GM12873 (cell line): Measurements from ENCODE around the gene EHD4.

Source experiments
- CTCF ChIP-seq: IDR thresholded peaks from 2 replicates; pipeline ENCODE4 v1.5.1; 2012; ENCODE audit warnings: low read depth, mild to moderate bottlenecking, moderate library complexity, low read length, control low read depth; ENCODE audit not compliant: insufficient read depth; ENCODE audit errors: missing control alignments

Gene EHD4

GRCh38 chr15:42012928-42013482 lies 40.6 kb upstream of the EHD4 start:
- no peak for TF ChIP-seq CTCF

DNA sequence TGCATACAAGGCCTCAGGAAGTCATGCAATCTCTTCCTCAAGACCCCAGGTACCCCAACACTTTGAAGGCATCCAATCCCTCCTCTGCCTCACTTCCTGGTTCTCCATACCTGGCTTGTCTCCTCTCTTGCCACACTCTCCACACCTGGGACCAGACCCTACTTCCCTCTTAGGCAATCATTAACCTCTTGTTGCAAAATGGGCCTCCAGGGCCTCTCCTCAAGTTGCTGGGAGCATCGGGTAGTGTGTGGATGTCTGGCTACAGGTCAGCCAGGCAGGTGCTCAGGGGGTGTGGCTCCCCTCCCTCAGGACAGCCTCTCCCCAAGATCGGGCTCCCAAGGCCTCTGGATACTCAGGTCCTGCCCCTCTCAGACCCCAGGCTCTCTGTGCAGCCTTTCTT lies 39.9 kb upstream of the EHD4 start:
- TF ChIP-seq CTCF, result no peak

DNA sequence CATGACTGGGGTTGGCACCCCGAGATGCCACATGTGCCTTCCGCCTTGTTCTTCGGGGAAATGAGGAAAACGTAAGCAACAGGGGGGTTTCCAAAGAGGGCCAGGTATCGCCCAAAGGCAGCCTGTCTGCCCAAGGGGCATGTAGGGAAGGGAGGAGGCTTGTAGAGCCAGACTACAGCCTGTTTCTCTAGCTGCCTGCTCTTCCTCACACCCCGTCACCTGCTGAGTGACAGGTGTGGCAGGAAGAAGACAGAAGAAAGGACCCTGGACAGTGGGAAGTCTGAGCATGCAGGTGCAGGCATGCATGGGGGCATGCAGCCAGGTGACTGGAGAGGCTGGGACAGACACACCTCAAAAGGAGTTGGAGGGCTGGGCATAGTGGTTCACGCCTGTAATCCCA lies 38.7 kb upstream of the EHD4 start:
- no peak for TF ChIP-seq CTCF

- TF ChIP-seq CTCF, result no peak
Measured at GRCh38 chr15:42010434-42010833, 38.1 kb upstream of the EHD4 start.

DNA sequence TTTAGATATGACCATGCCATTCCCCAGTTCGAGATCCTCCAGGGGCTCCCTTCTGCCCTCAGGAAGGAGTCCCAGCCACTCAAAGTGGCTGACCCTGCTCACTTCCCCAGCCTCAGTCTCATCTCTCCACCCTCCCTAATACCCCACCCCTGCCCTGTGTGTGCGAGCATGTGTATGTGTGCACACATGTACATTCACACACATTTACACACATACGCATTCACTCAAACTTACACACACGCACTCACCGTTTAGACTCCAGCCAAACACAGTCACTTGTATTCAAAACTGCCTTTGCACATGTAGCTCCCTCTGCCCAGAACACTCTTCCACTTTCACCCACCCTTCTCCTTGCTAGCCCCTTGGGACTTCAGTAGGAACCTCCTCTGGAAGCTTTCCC lies 37.1 kb upstream of the EHD4 start:
- TF ChIP-seq CTCF, result no peak

DNA sequence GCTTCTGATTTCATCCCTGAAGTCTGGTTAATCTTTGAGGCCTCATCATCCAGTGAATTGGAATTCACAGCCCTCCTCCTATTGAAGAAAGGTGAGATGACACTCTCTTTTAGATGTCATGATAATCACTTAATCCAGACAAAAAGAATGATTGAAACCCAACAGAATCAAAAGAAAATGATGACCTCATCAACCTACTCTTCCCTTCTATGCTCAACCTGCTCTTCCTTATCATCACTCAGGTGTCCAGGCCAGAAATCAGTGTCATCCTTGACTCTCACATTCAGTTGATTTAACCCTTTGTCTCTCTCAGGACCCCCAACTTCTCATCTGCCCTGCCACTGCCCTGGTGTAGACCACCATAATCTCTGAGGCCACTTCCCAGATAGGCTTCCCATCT lies 36.7 kb upstream of the EHD4 start:
- no peak for TF ChIP-seq CTCF

DNA sequence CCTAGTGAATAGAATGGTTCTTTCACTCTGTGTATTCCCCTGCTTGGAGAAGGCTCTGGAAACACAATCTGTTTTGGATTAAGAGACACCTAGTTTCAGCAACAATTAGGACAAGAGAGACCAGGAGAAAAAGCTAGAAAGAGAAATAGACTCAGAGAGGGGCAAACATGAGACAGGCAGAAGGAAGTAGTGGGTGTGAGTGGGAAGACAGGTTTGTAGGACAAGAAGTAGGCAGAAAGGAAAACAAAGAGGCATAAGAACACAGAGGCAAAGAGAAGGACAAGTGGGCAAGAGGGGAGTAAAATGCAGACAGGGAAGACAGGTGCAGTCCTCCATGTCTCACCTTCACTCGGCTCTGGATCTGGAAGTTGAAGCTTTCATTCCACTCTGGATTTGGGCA lies 35.0 kb upstream of the EHD4 start:
- no peak for TF ChIP-seq CTCF
